Breast epithelium (tissue), 4 donors: ENCODE measurements around the gene XIRP2. TPM values are rescaled to one million over a fixed set of nuclear protein-coding genes. Genes with fewer than 3 reads are reported as not detected.

Source experiments
- DNase-seq, 2 donors: peaks; one replicate each; pipeline ENCODE4 v3.0.0-alpha.2; 2019; ENCODE audit warnings: low spot score in 2 of 2
- H3K27ac ChIP-seq, 2 donors: fragments of 200-600 bp; sonication (generic) in 1 of 2; one replicate each; pipeline ENCODE4 v1.5.1; 2016 to 2019; ENCODE audit warnings: mild to moderate bottlenecking in 1 of 2
- H3K27me3 ChIP-seq, 2 donors: fragments of 200-600 bp; sonication (generic) in 1 of 2; one replicate each; pipeline versions ENCODE4 v1.5.1 to v1.6.0; 2017 to 2019; ENCODE audit warnings: control low read depth in 1 of 2, mild to moderate bottlenecking in 1 of 2
- H3K36me3 ChIP-seq: fragments of 200-600 bp; one replicate; pipeline ENCODE4 v1.5.1; 2019
- H3K4me1 ChIP-seq, 2 donors: fragments of 200-600 bp; sonication (generic); one replicate each; pipeline ENCODE4 v1.5.1; 2016 to 2019; ENCODE audit warnings: control low read depth in 1 of 2
- H3K4me3 ChIP-seq, 3 donors: fragments of 200-600 bp; sonication (generic); 1 replicate in 2 of 3; 2 replicates in 1 of 3; pipeline ENCODE4 v1.5.1; 2016 to 2019; ENCODE audit warnings: mild to moderate bottlenecking in 3 of 3, moderate library complexity in 2 of 3
- H3K9me3 ChIP-seq, 2 donors: fragments of 200-600 bp; sonication (generic) in 1 of 2; one replicate each; pipeline ENCODE4 v1.5.1; 2016 to 2019; ENCODE audit warnings: control low read depth in 1 of 2
- POLR2A ChIP-seq: fragments of 450-650 bp; IDR thresholded peaks from one replicate; pipeline ENCODE4 v1.6.1; 2016; ENCODE audit warnings: antibody characterized with exemption, mild to moderate bottlenecking, moderate library complexity
- POLR2AphosphoS5 ChIP-seq, 3 donors: sonication (generic); formaldehyde crosslinking; IDR thresholded peaks; one replicate each; pipeline ENCODE4 v1.6.1; 2017; ENCODE audit warnings: antibody characterized with exemption in 3 of 3
- intact Hi-C: fragments of 100-400 bp; cut with DNase I; formaldehyde crosslinking; loops from one replicate; pipeline ENCODE4 v1.15.1; 2023; ENCODE audit warnings: low total_unique reads
- total RNA-seq, 3 donors: library from RNA; depleted of rRNA; stranded (reverse); fragments of >200 nt; gene quantifications; one replicate each; pipeline ENCODE4 v1.1.0, GENCODE V29; 2016
- TF ChIP-seq, protein P1 (sequence below), 3 donors: fragments of 450-650 bp; IDR thresholded peaks; one replicate each; pipeline ENCODE4 v1.5.1; 2016 to 2017; ENCODE audit warnings: antibody characterized with exemption in 3 of 3, mild to moderate bottlenecking in 3 of 3, moderate library complexity in 3 of 3

The XIRP2 gene
- total RNA-seq, 3 donors from 2014 or later, result not detected

GRCh38 chr2:166891727-166892126, 3.4 kb downstream of the XIRP2 start:
- intact Hi-C loops, result no loop called here

GRCh38 chr2:166892397-166892796, 4.1 kb downstream of the XIRP2 start:
- TF ChIP-seq POLR2A (no peak), POLR2AphosphoS5 (IDR thresholded peaks at IDR 0.05) (no peak)
- TF ChIP-seq, protein P1, sequence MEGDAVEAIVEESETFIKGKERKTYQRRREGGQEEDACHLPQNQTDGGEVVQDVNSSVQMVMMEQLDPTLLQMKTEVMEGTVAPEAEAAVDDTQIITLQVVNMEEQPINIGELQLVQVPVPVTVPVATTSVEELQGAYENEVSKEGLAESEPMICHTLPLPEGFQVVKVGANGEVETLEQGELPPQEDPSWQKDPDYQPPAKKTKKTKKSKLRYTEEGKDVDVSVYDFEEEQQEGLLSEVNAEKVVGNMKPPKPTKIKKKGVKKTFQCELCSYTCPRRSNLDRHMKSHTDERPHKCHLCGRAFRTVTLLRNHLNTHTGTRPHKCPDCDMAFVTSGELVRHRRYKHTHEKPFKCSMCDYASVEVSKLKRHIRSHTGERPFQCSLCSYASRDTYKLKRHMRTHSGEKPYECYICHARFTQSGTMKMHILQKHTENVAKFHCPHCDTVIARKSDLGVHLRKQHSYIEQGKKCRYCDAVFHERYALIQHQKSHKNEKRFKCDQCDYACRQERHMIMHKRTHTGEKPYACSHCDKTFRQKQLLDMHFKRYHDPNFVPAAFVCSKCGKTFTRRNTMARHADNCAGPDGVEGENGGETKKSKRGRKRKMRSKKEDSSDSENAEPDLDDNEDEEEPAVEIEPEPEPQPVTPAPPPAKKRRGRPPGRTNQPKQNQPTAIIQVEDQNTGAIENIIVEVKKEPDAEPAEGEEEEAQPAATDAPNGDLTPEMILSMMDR (IDR thresholded peaks at IDR 0.05), result no peak
- no peak overlapping the region for H3K4me3 ChIP-seq
- no peak overlapping the region for H3K27ac ChIP-seq
- intact Hi-C loops, result no loop called here
- H3K9me3 ChIP-seq, result no peaks in the 10 kb centered on the region
- no peaks in the 10 kb centered on the region for H3K4me1 ChIP-seq
- no peak for DNase-seq
- H3K27me3 ChIP-seq, result no peaks in the 10 kb centered on the region
- no peaks in the 10 kb centered on the region for H3K36me3 ChIP-seq

More at GRCh38 chr2:166891727-166892126, 3.4 kb downstream of the XIRP2 start:
- TF ChIP-seq POLR2A (no peak), POLR2AphosphoS5 (IDR thresholded peaks at IDR 0.05) (no peak)
- TF ChIP-seq, protein P1 (IDR thresholded peaks at IDR 0.05), result no peak
- no peak for DNase-seq
- H3K4me1 ChIP-seq, result no peaks in the 10 kb centered on the region
- no peaks in the 10 kb centered on the region for H3K9me3 ChIP-seq
- no peaks in the 10 kb centered on the region for H3K27me3 ChIP-seq
- no peak overlapping the region for H3K4me3 ChIP-seq
- no peak overlapping the region for H3K27ac ChIP-seq
- H3K36me3 ChIP-seq, result no peaks in the 10 kb centered on the region

- H3K27ac ChIP-seq, result no peak overlapping the region
- H3K4me1 ChIP-seq, result no peaks in the 10 kb centered on the region
- intact Hi-C loops, result no loop called here
- no peak for DNase-seq
- no peaks in the 10 kb centered on the region for H3K27me3 ChIP-seq
- H3K36me3 ChIP-seq, result no peaks in the 10 kb centered on the region
- no peaks in the 10 kb centered on the region for H3K9me3 ChIP-seq
- no peak overlapping the region for H3K4me3 ChIP-seq
- TF ChIP-seq, protein P1 (IDR thresholded peaks at IDR 0.05), result no peak
- TF ChIP-seq POLR2A, result no peak
- TF ChIP-seq POLR2AphosphoS5 (IDR thresholded peaks at IDR 0.05), result no peak
Measured at GRCh38 chr2:166895243-166895642, 7.0 kb downstream of the XIRP2 start.

DNA sequence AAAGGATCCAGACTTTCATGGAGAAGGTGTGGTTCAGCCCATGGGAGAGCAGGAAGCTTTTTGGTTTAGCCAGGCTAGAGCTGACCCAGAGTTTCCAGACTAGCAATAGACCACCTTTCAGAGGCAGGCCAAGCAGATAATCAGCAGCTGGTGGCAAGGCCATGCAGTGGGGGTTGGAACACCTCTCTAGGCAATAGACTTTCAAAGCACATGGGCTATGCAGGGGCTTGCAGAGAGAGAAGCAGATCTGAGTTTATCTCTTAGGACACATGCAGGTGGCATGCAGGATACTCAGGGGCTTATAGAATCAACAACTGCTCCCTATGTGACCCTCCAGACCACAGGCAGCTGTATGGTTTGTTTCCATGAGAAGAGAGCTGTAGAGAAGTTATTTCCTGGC, 9.4 kb downstream of the XIRP2 start:
- no peaks in the 10 kb centered on the region for H3K4me1 ChIP-seq
- intact Hi-C loops, result no loop called here
- no peaks in the 10 kb centered on the region for H3K9me3 ChIP-seq
- no peak overlapping the region for H3K4me3 ChIP-seq
- TF ChIP-seq POLR2AphosphoS5 (IDR thresholded peaks at IDR 0.05), result no peak
- TF ChIP-seq, protein P1 (IDR thresholded peaks at IDR 0.05), result no peak
- no peak for TF ChIP-seq POLR2A
- no peaks in the 10 kb centered on the region for H3K36me3 ChIP-seq
- H3K27ac ChIP-seq, result no peak overlapping the region
- DNase-seq, result no peak
- no peaks in the 10 kb centered on the region for H3K27me3 ChIP-seq

DNA sequence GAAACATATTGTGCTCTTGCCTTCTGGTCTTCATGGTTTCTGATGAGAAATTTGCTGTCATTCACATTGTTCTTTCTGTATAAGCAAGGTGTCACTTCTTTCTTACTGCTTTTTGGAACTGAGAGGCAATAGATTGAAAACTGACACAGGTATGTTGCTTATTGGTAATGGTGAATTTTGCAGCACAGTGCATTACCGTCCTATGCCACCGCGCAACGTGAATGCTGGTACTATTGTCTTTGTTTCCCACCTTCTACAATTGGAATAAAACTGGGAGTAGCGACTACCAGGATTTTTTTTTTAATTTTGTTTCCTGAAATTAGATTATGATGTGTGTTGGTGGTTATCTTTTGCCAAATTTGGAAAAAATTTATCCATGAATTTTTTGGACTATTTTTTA, 11.4 kb downstream of the XIRP2 start:
- Histone ChIP-seq H3K27ac (no peak overlapping the region), H3K9me3 (no peaks in the 10 kb centered on the region), H3K36me3 (no peaks in the 10 kb centered on the region), H3K27me3 (no peaks in the 10 kb centered on the region), H3K4me1 (no peaks in the 10 kb centered on the region), H3K4me3 (no peak overlapping the region)
- intact Hi-C loops, result no loop called here
- DNase-seq, result no peak
- no peak for TF ChIP-seq POLR2AphosphoS5 (IDR thresholded peaks at IDR 0.05)
- no peak for TF ChIP-seq POLR2A
- TF ChIP-seq, protein P1 (IDR thresholded peaks at IDR 0.05), result no peak
